Activated naive CD4-positive, alpha-beta T cell treated with anti-CD3 and anti-CD28 coated beads, Interleukin-2, amount 50 U/mL, for 16 hours (primary cell): ENCODE results near the gene BCL2L1.
"Not testable (repeated sequence)": the region's sequence is repeated elsewhere in the genome, so short reads cannot be mapped to it uniquely, and the experiment has no call there.

Experiments
- DNase-seq: peaks from one replicate; pipeline ENCODE4 v3.0.0-alpha.2; 2020

The BCL2L1 gene

DNA sequence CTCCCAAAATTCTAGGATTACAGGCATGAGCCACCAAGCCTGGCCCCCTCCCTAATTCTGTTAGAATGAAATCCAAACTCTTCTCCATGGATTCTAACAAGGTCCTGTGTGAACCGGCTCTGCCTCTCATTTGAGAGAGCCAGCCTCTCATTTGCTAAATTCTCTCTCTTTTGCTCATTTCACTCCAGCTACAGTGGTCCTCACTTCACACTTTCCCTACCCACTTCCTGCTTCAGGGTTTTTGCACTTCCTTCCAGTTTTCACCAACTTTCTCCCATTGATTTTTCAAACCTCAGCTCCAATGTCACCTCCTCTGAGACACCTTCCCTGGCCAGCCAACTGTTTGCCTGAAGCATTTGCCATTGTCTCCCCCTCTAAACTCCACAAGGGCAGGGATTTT lies 79.8 kb downstream of the BCL2L1 start:
- no peak for DNase-seq

DNA sequence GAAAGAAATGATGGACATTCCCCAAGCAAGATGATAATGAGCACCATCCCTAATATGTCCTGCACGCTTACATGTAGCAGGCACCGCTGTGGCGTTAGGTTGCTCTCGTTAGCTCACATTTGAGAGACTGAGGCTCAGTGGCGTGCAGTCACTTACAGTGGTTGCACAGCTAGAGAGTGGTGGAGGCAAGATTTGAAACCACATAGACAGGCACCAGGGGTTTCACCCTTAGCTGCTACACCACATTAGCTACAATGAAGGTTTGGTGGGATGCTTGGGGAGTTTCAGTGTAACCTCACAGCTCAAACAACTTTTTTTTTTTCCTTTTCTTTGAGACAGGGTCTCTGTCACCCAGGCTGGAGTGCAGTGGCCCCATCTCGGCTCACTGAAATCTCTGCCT lies 81.3 kb downstream of the BCL2L1 start:
- no peak for DNase-seq

DNA sequence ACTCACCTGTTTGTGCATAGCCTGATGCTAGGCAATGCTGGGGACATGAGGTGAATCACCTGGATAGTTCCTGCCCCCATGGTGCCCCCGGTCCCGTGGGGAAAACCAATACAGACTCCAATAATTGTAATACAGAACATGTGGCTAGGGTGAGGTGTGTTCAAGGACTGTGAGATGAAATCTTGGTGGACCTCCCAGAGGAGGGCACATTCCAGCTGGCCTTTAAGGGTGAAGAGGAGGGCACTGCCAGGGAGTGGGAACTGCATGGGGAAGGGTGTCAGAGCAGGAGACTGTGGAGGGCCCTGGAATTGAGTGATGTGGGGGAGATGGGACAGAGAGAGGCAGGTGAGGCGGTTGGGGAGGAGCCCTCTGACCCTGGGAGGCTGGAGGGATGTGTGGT lies 82.4 kb downstream of the BCL2L1 start:
- DNase-seq = no peak

DNA sequence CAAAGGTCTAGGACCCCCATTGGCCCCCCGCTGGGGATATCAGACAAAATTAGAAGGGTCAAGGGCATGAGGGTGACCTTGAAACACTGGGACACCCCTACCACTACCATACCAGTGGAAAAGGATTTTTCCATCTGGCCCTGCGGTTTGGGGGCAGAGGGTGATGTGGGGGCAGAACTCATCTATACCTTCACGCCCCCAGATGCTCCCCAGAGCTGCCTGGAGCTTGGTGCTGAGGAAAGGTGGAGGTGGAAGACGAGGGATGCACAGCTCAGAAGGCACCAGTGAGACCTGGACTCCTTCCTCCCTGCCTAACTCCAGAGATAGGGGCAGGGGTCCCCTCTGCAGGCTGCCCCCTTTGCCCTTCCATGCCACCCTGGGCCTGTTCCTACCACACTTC lies 83.9 kb downstream of the BCL2L1 start:
- DNase-seq = no peak

DNA sequence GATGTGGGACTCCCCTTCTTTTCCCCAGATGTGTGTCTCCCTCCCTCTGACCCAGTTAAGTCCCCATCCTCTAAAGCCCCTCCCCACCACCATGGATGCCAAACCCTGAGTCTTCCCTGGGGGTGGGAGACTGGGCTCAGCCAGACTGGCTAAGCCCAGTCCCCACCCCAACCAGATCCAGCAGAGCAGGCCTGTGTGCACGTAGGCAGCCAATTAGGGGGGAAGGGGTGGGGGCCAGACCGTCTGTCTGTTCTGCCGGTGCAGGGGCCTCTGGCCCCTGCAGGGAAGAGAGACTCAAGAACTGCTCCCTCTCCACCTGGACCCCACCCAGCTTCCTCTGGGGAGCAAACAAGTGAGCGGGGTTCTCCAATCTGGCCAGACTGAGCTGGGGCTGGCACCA lies 84.4 kb downstream of the BCL2L1 start:
- DNase-seq = no peak

DNA sequence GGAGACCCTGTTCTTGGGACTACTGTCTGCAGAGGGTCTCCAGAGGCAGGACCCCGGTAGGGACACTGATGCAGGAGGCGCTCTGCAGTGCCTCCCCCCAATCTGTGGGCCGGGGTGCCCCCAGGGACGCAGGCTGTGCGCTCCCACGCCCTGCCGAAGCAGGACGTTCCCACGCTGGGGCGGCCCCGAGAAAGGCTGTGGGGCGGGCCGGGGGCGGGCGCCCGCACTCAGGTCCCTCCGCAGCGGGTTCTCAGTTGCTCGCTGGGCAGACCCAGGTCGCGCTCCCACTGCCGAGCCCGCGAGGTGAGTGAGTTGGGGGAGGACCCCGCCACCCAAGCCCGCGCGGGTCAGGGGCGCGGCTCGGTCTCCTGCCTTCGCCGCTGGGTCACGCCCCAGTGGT lies 85.0 kb downstream of the BCL2L1 start, which contains the start of gene COX4I2:
COX4I2 (plus strand) TSS at position 253 of the 400 bp plus-strand sequence. CDS start 1,106 bp downstream, outside the sequence.
- DNase-seq = no peak

DNA sequence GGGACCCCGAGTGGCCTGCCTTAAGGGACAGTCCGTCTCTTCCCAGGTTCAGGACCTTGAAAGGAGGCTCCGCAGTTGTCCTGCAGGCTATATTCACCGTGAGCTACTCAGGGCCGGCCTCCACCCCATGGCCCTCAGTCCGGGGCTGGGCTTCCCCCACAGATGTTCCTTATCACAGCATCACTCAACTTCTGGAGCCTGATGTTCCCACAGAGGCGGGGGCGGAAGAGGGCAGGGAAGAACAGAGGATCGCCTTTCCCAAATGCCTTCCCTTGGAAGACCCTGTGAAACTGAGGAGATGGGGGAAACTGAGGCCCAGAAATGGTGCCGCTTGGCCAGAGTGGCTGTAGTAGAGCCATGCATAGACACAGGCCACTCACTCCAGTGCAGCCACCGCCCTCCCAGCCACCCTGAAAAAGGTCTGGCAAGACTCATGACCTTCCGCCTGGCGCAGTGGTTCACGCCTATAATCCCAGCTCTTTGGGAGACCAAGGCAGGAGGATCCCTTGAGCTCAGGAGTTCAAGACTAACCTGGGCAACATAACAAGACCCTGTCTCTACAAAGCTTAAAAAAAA lies 89.2 kb downstream of the BCL2L1 start:
- no peak for DNase-seq

DNA sequence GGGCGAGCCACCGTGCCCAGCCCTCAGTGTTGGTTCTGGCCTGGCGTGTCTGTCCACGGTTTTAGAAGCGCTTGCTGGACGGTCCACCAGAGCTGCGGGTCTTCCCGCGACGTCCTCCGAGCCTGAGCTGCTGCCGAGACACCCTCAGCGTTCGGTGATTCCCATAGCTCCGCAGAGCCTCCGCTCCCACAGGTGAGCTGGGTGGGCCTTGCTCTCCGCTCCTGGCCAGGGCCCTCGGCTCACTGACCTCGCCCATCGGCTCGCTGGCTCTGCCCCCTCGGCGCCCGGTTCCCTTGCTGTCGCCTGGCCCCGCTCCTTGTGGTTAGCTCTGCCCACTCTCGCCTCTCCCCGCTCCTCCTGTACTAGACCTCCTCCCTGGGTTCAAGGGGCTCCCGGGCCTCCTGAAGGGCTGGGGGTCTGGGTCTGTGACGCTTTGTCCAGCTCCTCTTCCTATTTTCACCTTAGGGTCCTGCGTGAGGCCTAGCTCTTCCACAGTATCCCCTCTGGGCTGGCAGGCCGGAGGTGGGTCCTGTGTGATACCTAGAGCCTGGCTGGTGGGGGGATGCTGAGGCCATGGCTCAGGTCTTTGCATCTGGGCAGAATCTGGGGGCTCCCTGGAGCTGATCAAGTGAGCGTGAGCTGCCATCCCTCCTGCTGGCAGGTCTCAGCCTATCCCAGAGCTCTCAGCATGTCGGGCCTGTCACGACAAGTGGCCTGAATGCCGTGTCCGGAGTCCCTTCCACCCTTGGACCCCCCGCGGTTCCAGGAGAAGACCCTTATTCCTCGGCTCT lies 89.9 kb downstream of the BCL2L1 start:
- no peak for DNase-seq

DNA sequence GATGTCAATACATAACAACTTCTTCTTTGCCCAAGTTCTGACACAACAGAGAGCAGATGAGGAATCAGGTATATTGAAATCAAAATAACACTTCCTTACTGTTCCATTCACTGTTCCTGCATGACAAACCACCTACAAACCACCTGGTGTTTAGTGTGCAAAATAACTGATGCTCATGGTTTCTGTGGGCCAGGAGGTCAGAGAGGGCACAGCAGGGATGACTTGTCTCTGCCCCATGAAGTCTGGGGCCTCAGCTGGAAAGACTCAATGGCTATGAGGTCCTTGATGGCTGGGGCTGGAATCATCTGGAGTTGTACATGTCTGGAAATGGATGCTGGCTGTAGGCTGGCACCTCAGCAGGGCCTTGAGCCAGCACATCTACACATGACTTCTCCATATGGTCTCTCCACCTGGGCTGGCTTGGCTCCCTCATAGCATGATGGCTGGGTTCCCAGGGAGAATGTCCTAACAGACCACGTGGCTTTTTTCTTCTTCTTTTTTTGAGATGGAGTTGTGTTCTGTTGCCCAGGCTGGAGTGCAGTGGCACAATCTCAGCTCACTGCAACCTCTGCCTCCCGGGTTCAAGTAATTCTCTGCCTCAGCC lies 92.4 kb downstream of the BCL2L1 start:
- DNase-seq = no peak

DNA sequence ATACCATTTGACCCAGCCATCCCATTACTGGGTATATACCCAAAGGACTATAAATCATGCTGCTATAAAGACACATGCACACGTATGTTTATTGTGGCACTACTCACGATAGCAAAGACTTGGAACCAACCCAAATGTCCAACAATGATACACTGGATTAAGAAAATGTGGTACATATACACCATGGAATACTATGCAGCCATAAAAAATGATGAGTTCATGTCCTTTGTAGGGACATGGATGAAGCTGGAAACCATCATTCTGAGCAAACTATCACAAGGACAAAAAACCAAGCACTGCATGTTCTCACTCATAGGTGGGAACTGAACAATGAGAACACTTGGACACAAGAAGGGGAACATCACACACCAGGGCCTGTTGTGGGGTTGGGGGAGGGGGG lies 94.6 kb downstream of the BCL2L1 start:
- not testable (repeated sequence) for DNase-seq

DNA sequence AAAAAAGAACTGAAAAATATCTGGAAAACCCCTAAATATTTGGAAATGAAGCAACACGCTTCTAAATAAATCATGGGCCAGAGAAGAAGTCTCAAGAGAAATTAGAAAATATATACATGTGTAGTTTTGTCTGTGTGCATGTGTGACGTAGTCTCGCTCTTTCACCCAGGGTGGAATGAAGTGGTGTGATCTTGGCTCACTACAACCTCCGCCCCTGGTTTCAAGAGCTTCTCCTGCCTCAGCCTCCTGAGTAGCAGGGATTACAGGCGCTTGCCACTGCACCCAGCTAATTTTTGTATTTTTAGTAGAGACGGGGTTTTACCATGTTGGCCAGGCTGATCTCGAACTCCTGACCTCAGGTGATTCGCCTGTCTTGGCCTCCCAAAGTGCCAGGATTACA lies 96.1 kb downstream of the BCL2L1 start:
- DNase-seq = not testable (repeated sequence)

DNA sequence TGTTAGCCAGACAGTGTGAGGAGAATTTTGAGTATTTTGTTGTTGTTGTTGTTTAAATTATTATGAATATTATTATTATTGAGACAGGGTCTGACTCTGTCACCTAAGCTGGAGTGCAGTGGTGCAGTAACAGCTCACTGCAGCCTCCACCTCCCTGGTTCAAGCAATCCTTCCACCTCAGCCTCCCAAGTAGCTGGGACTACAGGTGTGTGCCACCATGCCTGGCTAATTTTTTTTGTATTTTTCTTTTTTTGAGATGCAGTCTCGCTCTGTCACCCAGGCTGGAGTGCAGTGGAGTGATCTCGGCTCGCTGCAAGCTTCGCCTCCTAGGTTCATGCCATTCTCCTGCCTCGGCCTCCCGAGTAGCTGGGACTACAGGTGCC lies 99.6 kb downstream of the BCL2L1 start:
- DNase-seq = not testable (repeated sequence)

DNA sequence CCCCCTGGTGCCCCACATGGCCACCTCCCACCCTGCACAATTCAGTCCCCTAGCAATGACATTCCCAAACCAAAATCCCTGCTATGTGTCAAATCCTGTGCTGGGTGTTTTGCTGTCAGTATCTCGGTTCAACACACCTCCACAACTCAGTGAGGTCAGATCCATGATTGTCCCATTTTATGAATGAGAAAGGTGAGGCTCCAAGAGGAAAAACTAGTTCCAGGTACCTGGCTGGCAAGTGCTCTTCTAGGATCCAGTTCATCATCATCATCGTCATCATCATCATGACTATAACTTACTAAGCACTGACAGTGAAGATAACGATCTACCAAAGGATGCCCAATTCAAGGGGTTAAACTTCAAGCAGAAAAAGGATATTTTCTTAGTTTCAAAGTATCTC lies 102.4 kb downstream of the BCL2L1 start:
- no peak for DNase-seq

DNA sequence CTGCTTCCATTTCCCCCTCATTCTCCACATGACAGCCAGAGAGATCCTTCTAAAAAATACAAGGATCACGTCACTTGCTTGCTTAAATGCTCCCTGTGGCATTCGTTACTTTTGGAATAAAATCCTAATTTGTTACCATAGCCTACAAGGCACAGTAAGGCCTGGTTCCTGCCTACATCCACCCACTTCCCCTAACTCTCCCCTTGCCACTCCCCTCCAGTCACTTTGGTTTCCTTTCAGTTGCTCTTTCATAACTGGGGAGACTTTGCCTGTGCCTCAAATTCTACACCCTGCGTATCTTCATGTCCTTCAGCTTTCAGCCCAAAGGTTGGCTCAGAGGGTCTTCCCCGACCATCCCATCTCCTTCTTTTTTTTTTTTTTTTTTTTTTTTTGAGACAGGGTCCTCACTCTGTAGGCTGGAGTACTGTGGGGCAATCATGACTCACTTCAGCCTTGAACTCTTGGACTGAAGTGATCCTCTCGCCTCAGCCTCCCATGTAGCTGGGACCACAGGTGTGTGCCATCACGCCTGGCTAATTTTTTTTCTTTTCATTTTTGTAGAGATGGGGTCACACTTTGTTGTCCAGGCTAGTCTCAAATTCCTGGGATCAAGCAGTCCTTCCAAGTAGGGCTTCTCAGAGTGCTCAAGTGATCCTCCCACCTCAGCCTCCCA lies 105.1 kb downstream of the BCL2L1 start:
- DNase-seq = no peak

DNA sequence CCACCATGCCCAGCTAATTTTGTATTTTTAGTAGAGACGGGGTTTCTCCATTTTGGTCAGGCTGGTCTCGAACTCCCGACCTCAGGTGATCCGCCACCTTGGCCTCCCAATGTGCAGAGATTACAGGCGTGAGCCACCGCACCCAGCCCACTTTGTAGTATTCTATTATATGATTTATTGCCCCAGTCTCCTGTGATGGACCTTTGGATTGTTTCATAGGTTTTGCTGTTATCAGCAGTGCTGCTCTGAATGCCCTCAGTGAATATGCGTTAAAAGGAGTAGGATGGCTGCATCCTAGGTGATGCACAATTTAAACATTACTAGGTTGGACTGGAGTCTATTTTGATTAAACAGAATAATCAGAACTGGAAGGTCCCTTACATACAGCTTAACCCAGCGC lies 107.3 kb downstream of the BCL2L1 start:
- no peak for DNase-seq
